Stimulated activated effector memory CD8-positive, alpha-beta T cell treated with anti-CD3 and anti-CD28 coated beads, Interleukin-12 subunit alpha, Interleukin-12 subunit beta, amount 100 ng/mL, for 72 hours (primary cell): ENCODE results near the gene RCN2.
A peak's percentile ranks its signal among the peaks of the same experiment; 100 is the strongest.

Experiments used
- ATAC-seq: fragments of 150-1000 bp; cut with Tn5 transposase; 2 replicates; pipeline ENCODE4 v1.10.0; 2021
- DNase-seq, 2 donors: peaks; one replicate each; pipeline ENCODE4 v3.0.0; 2021 to 2022; ENCODE audit warnings: low spot score in 2 of 2
- H3K27ac Mint-ChIP-seq: one replicate; pipeline ENCODE4 v1.8.0; 2022; ENCODE audit warnings: mild to moderate bottlenecking, mixed read lengths
- H3K36me3 Mint-ChIP-seq: one replicate; pipeline ENCODE4 v1.8.0; 2022; ENCODE audit warnings: mild to moderate bottlenecking, mixed read lengths
- H3K4me1 Mint-ChIP-seq: one replicate; pipeline ENCODE4 v1.8.0; 2022; ENCODE audit warnings: mixed read lengths
- H3K4me3 Mint-ChIP-seq: one replicate; pipeline ENCODE4 v1.8.0; 2022; ENCODE audit warnings: mild to moderate bottlenecking, mixed read lengths
- H3K9me3 Mint-ChIP-seq: one replicate; pipeline ENCODE4 v1.8.0; 2022; ENCODE audit warnings: mixed read lengths

RCN2 gene

GRCh38 chr15:76991741-76992645 lies 60.4 kb downstream of the RCN2 start:
- Mint-ChIP-seq H3K36me3 (peaks cover 27% of the 10 kb centered on the region), H3K4me1 (peaks cover 80% of the 10 kb centered on the region), H3K9me3 (no peaks in the 10 kb centered on the region), H3K27ac (peak overlapping the region; percentile 77), H3K4me3 (no peak overlapping the region)
- ATAC-seq (no peak), DNase-seq (no peak)

DNA sequence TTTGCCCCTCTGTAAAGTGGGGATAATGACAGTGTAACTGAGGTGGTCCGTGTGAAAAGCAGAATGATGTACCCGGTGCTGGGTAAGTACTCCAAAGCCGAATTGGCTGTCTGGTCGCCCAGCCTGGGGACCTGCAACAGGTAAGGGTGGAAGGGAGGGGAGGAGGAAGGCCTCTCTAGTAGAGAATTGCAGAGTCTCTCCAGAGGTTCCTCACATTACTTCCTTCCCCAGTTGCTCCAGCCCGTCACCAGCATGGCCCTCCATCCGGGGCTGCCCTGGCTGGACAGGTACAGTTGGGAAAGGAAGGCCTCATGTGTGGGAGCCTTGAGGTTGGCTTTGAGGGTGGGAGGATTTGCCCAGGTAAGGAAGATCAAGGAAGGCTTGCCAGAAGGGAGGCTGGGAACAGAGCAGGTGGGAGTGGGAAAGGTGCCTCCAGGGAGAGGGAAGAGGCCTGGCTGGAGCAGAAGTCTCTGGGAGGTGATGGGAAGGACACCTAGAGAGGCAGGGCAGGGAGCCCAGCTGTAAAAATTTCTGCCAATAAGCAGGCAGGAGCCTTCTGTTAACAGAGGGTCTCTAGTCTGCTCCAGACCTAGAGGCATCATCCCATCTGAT lies 61.7 kb downstream of the RCN2 start:
- ATAC-seq (no peak), DNase-seq (no peak)
- Mint-ChIP-seq H3K36me3 (peaks cover 36% of the 10 kb centered on the region), H3K4me1 (peaks cover 80% of the 10 kb centered on the region), H3K4me3 (peak overlapping the region; percentile 96), H3K27ac (peak overlapping the region; percentile 96), H3K9me3 (no peaks in the 10 kb centered on the region)

DNA sequence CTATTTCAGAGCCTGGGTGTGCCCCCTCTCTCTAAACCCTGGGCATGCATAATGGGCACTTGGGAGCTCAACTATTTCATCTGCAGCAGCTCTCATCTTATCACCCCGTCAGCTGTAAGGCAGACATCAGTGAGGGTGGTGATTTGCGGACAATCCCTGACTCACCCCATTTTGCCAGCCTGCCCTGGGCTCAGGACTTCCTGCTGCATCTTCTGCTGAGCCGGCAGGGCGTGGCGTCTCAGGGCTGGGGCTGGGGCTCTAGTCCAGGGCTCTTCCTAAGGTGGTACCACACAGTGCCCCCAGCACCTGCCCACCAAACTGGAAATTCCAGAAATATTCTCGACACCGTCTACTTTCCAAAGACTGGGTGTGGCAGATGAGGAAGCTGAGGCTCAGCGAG lies 62.5 kb downstream of the RCN2 start:
- Mint-ChIP-seq H3K36me3 (peaks cover 38% of the 10 kb centered on the region), H3K4me1 (peaks cover 80% of the 10 kb centered on the region), H3K4me3 (peak overlapping the region; percentile 96), H3K9me3 (no peaks in the 10 kb centered on the region), H3K27ac (peak overlapping the region; percentile 96)
- DNase-seq (no peak), ATAC-seq (peak; percentile 77)

GRCh38 chr15:76994496-76994895 lies 62.9 kb downstream of the RCN2 start:
- H3K9me3 Mint-ChIP-seq: no peaks in the 10 kb centered on the region
- H3K27ac Mint-ChIP-seq: peak overlapping the region; percentile 96
- DNase-seq (no peak), ATAC-seq (peak; percentile 38)
- H3K4me3 Mint-ChIP-seq: peak overlapping the region; percentile 96
- H3K4me1 Mint-ChIP-seq: peaks cover 80% of the 10 kb centered on the region
- peaks cover 42% of the 10 kb centered on the region for H3K36me3 Mint-ChIP-seq

GRCh38 chr15:76994971-76995945 lies 63.7 kb downstream of the RCN2 start, which contains the start of gene PSTPIP1:
Gene PSTPIP1, plus strand, starts transcription at chr15:76995126. Its CDS starts 448 bp downstream, at chr15:76995574.
- H3K4me1 Mint-ChIP-seq: peaks cover 80% of the 10 kb centered on the region
- ATAC-seq (peak; percentile 72), DNase-seq (peak in 1 of 2 donors; percentile 83)
- peak within 1 kb of the TSS; percentile 96 for H3K27ac Mint-ChIP-seq
- H3K4me3 Mint-ChIP-seq: peak within 1 kb of the TSS; percentile 96
- no peaks in the 10 kb centered on the region for H3K9me3 Mint-ChIP-seq
- H3K36me3 Mint-ChIP-seq: peaks cover 47% of the 10 kb centered on the region

DNA sequence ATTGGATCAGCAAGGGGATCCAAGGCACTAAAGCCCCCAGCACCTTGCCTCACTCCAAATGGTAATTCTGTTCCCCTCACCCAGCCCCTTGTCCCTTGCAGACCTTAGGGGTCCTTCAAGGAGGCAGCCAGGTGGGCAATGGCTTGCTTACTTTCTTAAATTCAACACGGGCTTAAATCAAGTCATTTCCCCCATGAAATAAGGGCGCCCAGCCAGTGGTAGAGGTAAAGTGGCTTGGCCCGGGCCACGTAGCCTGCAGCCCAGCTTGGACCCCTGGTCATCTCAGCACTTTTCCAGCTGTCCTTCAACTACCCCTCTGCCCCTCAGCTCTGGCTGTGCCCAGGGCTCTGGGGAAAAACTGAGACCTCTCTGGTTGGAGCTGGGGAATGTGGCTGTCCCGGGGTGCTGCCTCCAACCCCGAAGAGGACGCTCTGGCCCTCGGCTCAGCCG lies 64.6 kb downstream of the RCN2 start:
- H3K4me3 Mint-ChIP-seq: peak overlapping the region; percentile 96
- peaks cover 80% of the 10 kb centered on the region for H3K4me1 Mint-ChIP-seq
- DNase-seq (no peak), ATAC-seq (no peak)
- no peaks in the 10 kb centered on the region for H3K9me3 Mint-ChIP-seq
- H3K36me3 Mint-ChIP-seq: peaks cover 54% of the 10 kb centered on the region
- peak overlapping the region; percentile 96 for H3K27ac Mint-ChIP-seq

DNA sequence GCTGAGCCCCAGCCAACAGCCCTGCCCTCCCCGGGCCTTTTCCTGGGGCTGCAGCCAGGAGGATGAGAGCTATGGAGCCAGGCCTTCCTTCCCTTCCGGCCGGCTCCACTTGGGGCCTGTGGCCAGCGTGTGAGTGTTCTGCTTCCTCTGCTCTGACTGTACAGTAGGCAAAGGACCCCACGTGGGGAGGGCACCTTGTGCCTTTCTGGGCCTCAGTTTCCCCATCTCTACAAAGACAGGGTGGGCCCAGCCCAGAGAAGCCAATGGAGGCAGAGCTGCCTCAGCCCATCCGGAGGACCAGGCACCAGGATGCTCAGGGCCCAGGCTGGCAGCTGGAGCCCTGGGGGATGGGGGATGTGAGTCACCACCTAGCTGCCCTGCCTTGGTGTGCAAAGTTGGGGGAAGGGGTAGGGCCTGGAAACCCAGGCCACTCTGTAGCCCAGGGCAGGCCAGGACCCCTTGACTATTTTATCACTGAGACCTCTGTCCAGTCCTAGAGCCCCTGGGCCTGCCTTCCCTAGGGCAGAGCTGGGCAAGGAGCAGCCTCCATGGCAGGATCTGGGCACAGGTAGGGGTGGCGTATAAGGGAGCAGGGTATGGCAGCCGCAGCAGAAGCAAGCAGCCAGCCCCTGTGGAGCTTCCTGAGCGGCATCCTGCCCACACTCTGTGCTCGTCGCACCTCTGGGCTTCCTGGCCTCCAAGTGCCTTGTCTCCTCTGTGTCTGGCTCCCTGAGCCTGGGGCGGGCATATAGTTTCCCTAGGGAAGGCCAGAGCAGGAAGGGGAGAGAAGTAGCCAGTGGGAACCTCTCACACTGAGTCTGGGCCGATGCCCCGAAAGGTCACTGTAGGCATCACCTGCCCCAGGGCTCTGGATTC lies 65.2 kb downstream of the RCN2 start:
- DNase-seq (no peak), ATAC-seq (peak; percentile 50)
- no peaks in the 10 kb centered on the region for H3K9me3 Mint-ChIP-seq

DNA sequence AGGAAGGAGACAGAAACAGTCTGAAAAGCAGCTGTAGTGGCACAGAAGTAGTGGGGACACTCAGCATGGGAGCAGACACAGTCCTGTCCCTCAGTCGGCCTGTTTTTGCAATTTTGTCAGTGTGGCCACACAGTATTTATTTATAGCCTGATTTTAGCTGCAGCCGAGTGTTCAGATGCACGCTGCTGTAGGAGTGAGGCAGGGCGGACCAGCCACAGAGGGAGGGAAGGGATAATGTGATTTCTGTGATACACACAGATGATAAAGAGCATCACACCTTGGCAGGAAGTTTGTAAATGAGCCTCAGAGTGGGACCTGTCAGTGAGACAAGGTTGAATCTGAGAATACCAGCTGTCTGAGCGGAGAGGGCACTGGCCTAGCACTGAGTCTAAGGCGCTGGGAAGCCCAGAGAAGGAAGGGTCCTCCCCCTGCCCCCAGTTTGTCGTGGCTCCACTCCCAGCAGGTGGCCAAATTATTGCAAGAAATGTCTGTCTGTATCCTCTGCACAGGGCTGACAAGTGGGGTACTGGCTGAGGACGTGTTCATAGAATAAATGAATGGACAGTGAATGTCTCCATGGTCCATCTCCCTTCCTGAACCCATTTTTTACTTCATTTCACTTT lies 67.2 kb downstream of the RCN2 start:
- H3K36me3 Mint-ChIP-seq: peaks cover 80% of the 10 kb centered on the region
- ATAC-seq (no peak), DNase-seq (no peak)
- no peaks in the 10 kb centered on the region for H3K9me3 Mint-ChIP-seq
- H3K27ac Mint-ChIP-seq: peak overlapping the region; percentile 96
- peaks cover 86% of the 10 kb centered on the region for H3K4me1 Mint-ChIP-seq
- peak overlapping the region; percentile 96 for H3K4me3 Mint-ChIP-seq

More for the DNA sequence above, 65.2 kb downstream of the RCN2 start:
- Mint-ChIP-seq H3K4me1 (peaks cover 85% of the 10 kb centered on the region), H3K27ac (peak overlapping the region; percentile 96), H3K36me3 (peaks cover 60% of the 10 kb centered on the region), H3K4me3 (peak overlapping the region; percentile 96)

DNA sequence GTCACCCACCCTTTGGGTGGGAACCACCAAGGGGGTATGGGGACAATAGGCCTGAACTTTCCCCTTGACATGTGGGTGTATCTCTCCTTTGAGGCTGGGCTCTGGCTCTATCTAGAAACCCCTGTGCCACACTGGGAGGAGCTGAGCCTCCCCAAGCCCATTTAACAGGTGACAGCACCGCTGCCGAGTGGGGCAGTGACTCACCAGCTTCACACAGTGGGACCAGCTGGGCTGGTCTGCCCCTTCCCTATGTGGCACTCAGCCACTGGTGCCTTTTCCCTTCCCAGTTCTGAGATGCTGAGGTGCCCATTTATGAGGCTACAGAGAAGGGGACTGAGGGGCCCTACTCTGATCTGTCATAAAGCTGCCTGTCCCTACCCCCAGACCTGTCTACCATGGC lies 68.4 kb downstream of the RCN2 start:
- H3K9me3 Mint-ChIP-seq: peaks cover 2% of the 10 kb centered on the region
- peak overlapping the region; percentile 96 for H3K4me3 Mint-ChIP-seq
- peaks cover 92% of the 10 kb centered on the region for H3K36me3 Mint-ChIP-seq
- H3K27ac Mint-ChIP-seq: no peak overlapping the region
- no peak for ATAC-seq
- DNase-seq: no peak
- peaks cover 86% of the 10 kb centered on the region for H3K4me1 Mint-ChIP-seq

GRCh38 chr15:77001351-77001750 lies 69.8 kb downstream of the RCN2 start:
- no peak for ATAC-seq
- H3K27ac Mint-ChIP-seq: peak overlapping the region; percentile 95
- H3K4me1 Mint-ChIP-seq: peaks cover 91% of the 10 kb centered on the region
- no peak for DNase-seq
- H3K4me3 Mint-ChIP-seq: peak overlapping the region; percentile 68
- H3K36me3 Mint-ChIP-seq: peaks cover 93% of the 10 kb centered on the region
- H3K9me3 Mint-ChIP-seq: peaks cover 2% of the 10 kb centered on the region

DNA sequence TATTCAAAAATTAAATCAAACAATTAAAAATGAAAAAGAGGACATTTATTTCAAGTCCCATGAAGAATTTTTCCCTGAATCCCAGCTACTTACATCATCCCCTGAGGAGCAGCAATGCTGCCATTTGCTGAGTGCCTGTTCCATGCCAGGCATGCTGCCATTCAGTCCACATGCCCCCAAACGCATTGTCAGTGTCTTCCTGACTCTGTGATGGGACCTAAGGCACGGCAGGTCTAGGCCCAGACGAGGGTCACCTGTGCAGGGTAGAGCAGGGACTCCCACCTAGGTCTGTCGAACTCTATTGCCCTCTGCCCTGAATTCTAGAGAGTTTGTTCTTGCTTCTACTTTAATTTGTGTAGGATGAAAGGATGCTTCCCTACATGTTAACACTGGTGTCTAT lies 70.4 kb downstream of the RCN2 start:
- Mint-ChIP-seq H3K4me3 (peak overlapping the region; percentile 68), H3K27ac (peak overlapping the region; percentile 95), H3K36me3 (peaks cover 94% of the 10 kb centered on the region), H3K9me3 (peaks cover 2% of the 10 kb centered on the region), H3K4me1 (peaks cover 97% of the 10 kb centered on the region)
- no peak for ATAC-seq
- DNase-seq: no peak

DNA sequence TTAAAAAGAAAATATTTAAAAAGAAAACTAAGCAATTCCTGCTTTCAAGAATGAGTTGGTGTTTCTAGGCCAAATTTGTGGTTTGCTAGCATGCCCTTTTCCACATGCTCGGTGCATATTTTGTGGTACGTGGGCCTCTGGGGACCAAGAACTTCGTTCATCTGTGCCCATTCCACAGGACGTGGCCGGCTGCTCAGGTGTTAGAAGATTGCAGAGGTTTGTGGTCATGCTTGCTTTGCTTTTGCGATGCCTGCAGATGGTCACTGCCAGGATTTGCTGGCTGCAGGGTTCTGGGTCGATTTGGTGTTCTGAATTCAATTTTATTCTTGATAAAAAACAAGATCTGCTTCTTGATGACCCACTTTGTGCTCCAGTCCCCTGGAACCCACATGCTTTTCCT lies 70.9 kb downstream of the RCN2 start:
- H3K36me3 Mint-ChIP-seq: peaks cover 94% of the 10 kb centered on the region
- DNase-seq: no peak

GRCh38 chr15:77002954-77003912 lies 71.7 kb downstream of the RCN2 start:
- H3K4me1 Mint-ChIP-seq: peaks cover 88% of the 10 kb centered on the region
- H3K9me3 Mint-ChIP-seq: peaks cover 2% of the 10 kb centered on the region
- H3K27ac Mint-ChIP-seq: peak overlapping the region; percentile 95
- DNase-seq: peak in 1 of 2 donors; percentile 80
- peaks cover 94% of the 10 kb centered on the region for H3K36me3 Mint-ChIP-seq
- peak; percentile 95 for ATAC-seq
- peak overlapping the region; percentile 68 for H3K4me3 Mint-ChIP-seq

More for the DNA sequence above, 70.9 kb downstream of the RCN2 start:
- peaks cover 2% of the 10 kb centered on the region for H3K9me3 Mint-ChIP-seq
- H3K4me3 Mint-ChIP-seq: peak overlapping the region; percentile 68
- ATAC-seq: no peak
- peak overlapping the region; percentile 95 for H3K27ac Mint-ChIP-seq
- H3K4me1 Mint-ChIP-seq: peaks cover 96% of the 10 kb centered on the region
